Heart right ventricle (tissue), 16 donors: ENCODE data around the gene RAB7A. TPM values are rescaled to one million over a fixed set of nuclear protein-coding genes. Genes with fewer than 3 reads are reported as not detected.
A peak's percentile ranks its signal among the peaks of the same experiment; 100 is the strongest.
"Not testable (repeated sequence)": the region's sequence is repeated elsewhere in the genome, so short reads cannot be mapped to it uniquely, and the experiment has no call there.

ENCODE experiments used
- ATAC-seq, 8 donors: fragments of 200-7000 bp; cut with Tn5 transposase; one replicate each; pipeline ENCODE4 v1.9.1; 2020; ENCODE audit warnings: mild to moderate bottlenecking in 8 of 8, moderate library complexity in 8 of 8, moderate number of reproducible peaks in 1 of 8
- DNase-seq, 2 donors: peaks; one replicate each; pipeline ENCODE4 v3.0.0-alpha.2; 2020
- H3K27ac ChIP-seq, 10 donors: fragments of 200-600 bp; sonication (generic) in 2 of 10; one replicate each; pipeline versions ENCODE4 v1.5.0 to v1.8.0; 2020 to 2022; ENCODE audit warnings: mild to moderate bottlenecking in 3 of 10
- H3K27me3 ChIP-seq, 7 donors: fragments of 200-600 bp; one replicate each; pipeline ENCODE4 v1.8.0; 2021 to 2022; ENCODE audit warnings: mild to moderate bottlenecking in 2 of 7
- H3K36me3 ChIP-seq, 9 donors: fragments of 200-600 bp; sonication (generic) in 1 of 9; one replicate each; pipeline versions ENCODE4 v1.5.0 to v1.8.0; 2020 to 2022; ENCODE audit warnings: mild to moderate bottlenecking in 2 of 9
- H3K4me1 ChIP-seq, 9 donors: fragments of 200-600 bp; sonication (generic) in 1 of 9; one replicate each; pipeline versions ENCODE4 v1.5.0 to v1.8.0; 2020 to 2022; ENCODE audit warnings: mild to moderate bottlenecking in 4 of 9
- H3K4me3 ChIP-seq, 10 donors: fragments of 200-600 bp; sonication (generic) in 2 of 10; one replicate each; pipeline versions ENCODE4 v1.5.0 to v1.8.0; 2020 to 2022; ENCODE audit warnings: mild to moderate bottlenecking in 7 of 10, moderate library complexity in 2 of 10
- H3K9me3 ChIP-seq, 11 donors: fragments of 200-600 bp in 10 of 11; sonication (generic) in 2 of 11; one replicate each; pipeline versions ENCODE4 v1.5.0 to v1.8.0; 2013 to 2022; ENCODE audit warnings: mild to moderate bottlenecking in 2 of 11, control low read depth in 1 of 11, moderate library complexity in 1 of 11
- CTCF ChIP-seq, 9 donors: fragments of 200-600 bp; sonication (generic) in 2 of 9; IDR thresholded peaks; one replicate each; pipeline versions ENCODE4 v1.5.0 to v1.8.0; 2021 to 2022; ENCODE audit warnings: antibody characterized with exemption in 9 of 9, mild to moderate bottlenecking in 5 of 9, moderate library complexity in 1 of 9
- WGBS, 2 donors: extraction: QIAGEN DNeasy Blood & Tissue Kit; methylation state at CpG; one replicate each; pipeline ENCODE4 v1.1.7; 2013; ENCODE audit warnings: inconsistent platforms in 1 of 2; 5-methylcytosine and 5-hydroxymethylcytosine counted together
- intact Hi-C, 10 donors: fragments of 100-400 bp; cut with DNase I; formaldehyde crosslinking; loops; one replicate each; pipeline versions ENCODE4 v1.11.1 to v1.14.2; 2022
- polyA plus RNA-seq, 2 donors: library from polyadenylated mRNA; stranded (reverse); fragments of 200-250 nt; gene quantifications; one replicate each; pipeline ENCODE4 v1.2.3, GENCODE V29; 2013
- total RNA-seq, 10 donors: library from RNA; stranded (reverse); fragmentation: NEBNext Ultra II Directional in 3 of 10; extraction: Animal tissue kit (Norgen Biotek cat#: 25700) in 3 of 10; gene quantifications; one replicate each; pipeline versions ENCODE4 v1.2.1 to v1.2.4, GENCODE V29; 2021 to 2023
- donor health status: Arrhythmogenic right ventricular cardiomyopathy.
- donor health status: ischemic (EF 13 %, LVEDD 7.1; RV severe dilation, severe dysfunction).
- donor health status: healthy with polysubstance abuse.
- donor health status: DM: no; HTN: yes; CAD: no.
- donor health status: DM: no; HTN: no; CAD: no.
- donor health status: ischemic (EF 25% LVEDD 6.9; RV normal size, moderate dysfunction).
- donor health status: ischemic (EF 25% LVEDD 5.7; RV mildly dilated, moderate dysfunction).
- donor health status: healthy.
- donor health status: DM: yes; HTN: yes; CAD: no.
- donor health status: Ischemic cardiomyopathy.
- donor health status: ischemic (EF 35%, LVEDD 5.7; RV mildly dilated, moderate dysfunction).
- donor health status: nonischemic (EF 11% LVEDD 7.7; RV severe dilation, severe dysfunction).
- donor health status: DM: yes; HTN: yes; CAD: no.
- donor health status: PGD.
- donor health status: ischemic (EF 29% LVEDD 5.4; RV normal size, mild dysfunction).
- donor health status: nonischemic (EF 23%, LVEDD 6.1; RV moderate dilation, normal function).

RAB7A gene
- total and polyA plus RNA-seq, 12 donors: 161 to 348 (median 296) TPM

DNA sequence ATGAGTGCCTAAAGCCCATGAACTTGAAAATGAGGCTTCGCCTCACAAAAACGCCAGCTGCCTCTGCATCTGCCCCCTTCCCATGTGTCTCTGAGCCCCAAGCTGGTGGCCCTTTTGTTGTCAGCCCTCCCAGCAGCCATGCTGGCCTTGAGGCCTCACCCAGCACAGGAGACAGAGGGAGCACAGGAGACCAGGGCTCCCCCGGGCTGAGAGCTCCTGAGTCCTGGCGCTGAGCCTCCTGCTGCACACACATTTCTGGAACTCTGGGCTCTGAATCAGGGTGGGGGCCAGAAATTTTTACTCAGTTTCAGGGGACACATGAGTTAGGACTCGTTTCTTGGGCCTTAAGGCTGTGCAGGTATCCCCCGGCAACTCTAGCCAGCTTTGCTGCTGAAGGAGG is 97.0 kb downstream of the RAB7A start:
- ATAC-seq (peak in 2 of 8 donors; percentile 7 to 17), DNase-seq (no peak)

GRCh38 chr3:128823631-128824030 is 97.6 kb downstream of the RAB7A start:
- Histone ChIP-seq H3K27ac (peak overlapping the region in 2 of 10 donors; percentile 15 to 21), H3K36me3 (peaks cover 0 to 19% (median 0%) of the 10 kb centered on the region in 9 donors), H3K4me1 (peaks cover 0 to 16% (median 6%) of the 10 kb centered on the region in 9 donors), H3K27me3 (no peaks in the 10 kb centered on the region), H3K4me3 (no peak overlapping the region), H3K9me3 (no peaks in the 10 kb centered on the region)
- peak in 6 of 8 donors; percentile 19 to 40 (median 34) for ATAC-seq
- WGBS, 2 donors: 89 to 94% methylated on average over 3 of the region's 3 CpGs
- TF ChIP-seq CTCF (IDR thresholded peaks at IDR 0.05): no peak
- intact Hi-C loops: no loop called here
- DNase-seq: no peak

More for the DNA sequence above, 97.0 kb downstream of the RAB7A start:
- peaks cover 0 to 25% (median 0%) of the 10 kb centered on the region in 9 donors for H3K36me3 ChIP-seq
- H3K4me3 ChIP-seq: no peak overlapping the region
- no peak for TF ChIP-seq CTCF (IDR thresholded peaks at IDR 0.05)
- H3K9me3 ChIP-seq: no peaks in the 10 kb centered on the region
- H3K27ac ChIP-seq: no peak overlapping the region
- 88 to 90% methylated on average over 6 of the region's 6 CpGs for WGBS, 2 donors
- peaks cover 0 to 16% (median 6%) of the 10 kb centered on the region in 9 donors for H3K4me1 ChIP-seq
- H3K27me3 ChIP-seq: no peaks in the 10 kb centered on the region
- intact Hi-C loops: no loop called here

- WGBS, 2 donors: 84 to 86% methylated on average over 10 of the region's 10 CpGs
- TF ChIP-seq CTCF (IDR thresholded peaks at IDR 0.05): no peak
- peak overlapping the region in 3 of 10 donors; percentile 1 to 21 (median 15) for H3K27ac ChIP-seq
- DNase-seq (no peak), ATAC-seq (peak in 5 of 8 donors; percentile 25 to 54 (median 28))
- no peak overlapping the region for H3K4me3 ChIP-seq
- peaks cover 0 to 14% (median 0%) of the 10 kb centered on the region in 9 donors for H3K36me3 ChIP-seq
- peaks cover 0 to 16% (median 6%) of the 10 kb centered on the region in 9 donors for H3K4me1 ChIP-seq
- intact Hi-C loops: no loop called here
- no peaks in the 10 kb centered on the region for H3K27me3 ChIP-seq
- no peaks in the 10 kb centered on the region for H3K9me3 ChIP-seq
Observed at GRCh38 chr3:128824132-128824850, 98.3 kb downstream of the RAB7A start.

DNA sequence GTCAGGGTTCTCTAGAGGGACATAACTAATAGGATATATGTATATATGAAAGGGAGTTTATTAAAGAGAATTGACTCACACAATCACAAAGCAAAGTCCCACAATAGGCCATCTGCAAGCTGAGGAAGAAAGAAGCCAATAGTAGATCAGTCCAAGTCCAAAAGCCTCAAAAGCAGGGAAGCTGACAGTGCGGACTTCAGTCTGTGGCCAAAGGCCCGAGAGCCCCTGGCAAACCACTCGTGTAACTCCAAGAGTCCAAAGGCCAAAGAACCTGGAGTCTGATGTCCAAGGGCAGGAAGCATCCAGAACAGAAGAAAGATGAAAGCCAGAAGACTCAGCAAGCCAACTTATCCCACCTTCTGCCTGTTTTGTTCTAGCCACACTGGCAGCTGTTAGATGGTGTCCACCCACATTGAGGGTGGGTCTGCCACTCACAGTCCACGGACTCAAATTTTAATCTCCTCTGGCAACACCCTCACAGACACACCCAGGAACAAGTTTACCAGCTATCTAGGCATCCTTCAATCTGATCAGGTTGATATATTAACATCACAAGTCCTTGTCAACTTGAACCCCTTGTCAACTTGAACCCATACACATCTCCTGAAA is 99.2 kb downstream of the RAB7A start:
- TF ChIP-seq CTCF (IDR thresholded peaks at IDR 0.05): no peak
- peaks cover 0 to 10% (median 0%) of the 10 kb centered on the region in 9 donors for H3K36me3 ChIP-seq
- intact Hi-C loops: no loop called here
- H3K4me1 ChIP-seq: peaks cover 0 to 15% (median 6%) of the 10 kb centered on the region in 9 donors
- no peak overlapping the region for H3K4me3 ChIP-seq
- no peak for DNase-seq
- H3K9me3 ChIP-seq: no peaks in the 10 kb centered on the region
- H3K27ac ChIP-seq: no peak overlapping the region
- H3K27me3 ChIP-seq: no peaks in the 10 kb centered on the region
- ATAC-seq: no peak
- 86 to 91% methylated on average over 4 of the region's 4 CpGs for WGBS, 2 donors

DNA sequence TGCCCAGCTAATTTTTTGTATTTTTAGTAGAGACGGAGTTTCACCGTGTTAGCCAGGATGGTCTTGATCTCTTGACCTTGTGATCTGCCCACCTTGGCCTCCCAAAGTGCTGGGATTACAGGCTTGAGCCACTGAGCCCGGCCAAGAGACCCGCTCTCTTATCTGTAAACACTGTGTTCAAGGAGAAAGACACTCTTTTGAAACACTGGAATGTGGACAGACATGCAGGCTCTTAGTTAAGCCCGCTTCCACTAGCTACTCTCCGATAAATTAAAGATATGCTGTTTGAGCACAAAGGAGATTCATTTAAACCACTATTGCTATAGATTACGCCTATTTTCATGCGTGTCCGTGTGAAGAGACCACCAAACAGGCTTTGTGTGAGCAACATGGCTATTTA is 103.1 kb downstream of the RAB7A start:
- intact Hi-C loops, H3K4me3 ChIP-seq, H3K4me1 ChIP-seq, H3K9me3 ChIP-seq, ATAC-seq, H3K36me3 ChIP-seq, H3K27me3 ChIP-seq, H3K27ac ChIP-seq, DNase-seq: not testable (repeated sequence)
- WGBS, 2 donors: 65 to 67% methylated on average over 9 of the region's 9 CpGs

DNA sequence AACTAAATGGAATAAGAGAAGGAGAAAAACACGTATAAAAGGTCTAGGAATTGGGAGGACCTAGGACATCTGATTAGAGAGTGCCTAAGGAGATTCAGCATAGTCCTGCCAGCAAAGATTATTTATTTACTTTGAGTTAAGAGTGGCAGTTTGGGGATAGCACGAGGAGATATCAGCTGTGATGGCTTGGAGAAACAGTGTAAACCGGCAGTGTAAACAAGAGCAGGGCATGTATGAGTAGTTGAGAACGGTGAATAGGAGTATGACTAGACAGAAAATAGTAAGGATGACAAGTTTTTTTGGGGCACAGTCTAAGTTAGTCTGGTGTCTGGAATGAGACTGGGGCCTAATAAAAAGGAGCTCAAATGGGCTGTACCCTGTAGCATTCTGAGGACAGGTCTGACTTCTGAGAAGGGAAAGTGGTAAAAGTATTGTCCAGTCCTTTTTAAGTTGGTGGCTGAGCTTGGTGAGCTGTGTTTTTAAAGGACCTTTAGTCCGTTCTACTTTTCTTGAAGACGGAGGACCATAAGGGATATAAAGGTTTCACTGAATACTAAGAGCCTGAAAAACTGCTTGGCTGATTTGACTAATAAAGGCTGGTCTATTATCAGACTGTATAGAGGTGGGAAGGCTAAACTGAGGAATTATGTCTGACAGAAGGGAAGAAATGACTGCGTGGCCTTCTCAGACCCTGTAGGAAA is 104.1 kb downstream of the RAB7A start:
- DNase-seq, H3K4me3 ChIP-seq, H3K4me1 ChIP-seq, H3K27ac ChIP-seq, H3K36me3 ChIP-seq, H3K9me3 ChIP-seq, ATAC-seq, H3K27me3 ChIP-seq, intact Hi-C loops: not testable (repeated sequence)
- WGBS, 2 donors: 76 to 84% methylated on average over 7 of the region's 7 CpGs

- H3K27ac ChIP-seq, H3K27me3 ChIP-seq, DNase-seq, H3K4me1 ChIP-seq, ATAC-seq, intact Hi-C loops, H3K9me3 ChIP-seq, H3K4me3 ChIP-seq, H3K36me3 ChIP-seq: not testable (repeated sequence)
- WGBS, 2 donors: 77 to 78% methylated on average over 5 of the region's 5 CpGs
Observed at GRCh38 chr3:128830762-128831161, 104.8 kb downstream of the RAB7A start.
